GM12892 (cell line): Measurements from ENCODE around the gene PIP5K1C.

Experiments used
- DNase-seq: peaks from one replicate; pipeline ENCODE4 v3.0.0; 2011; ENCODE audit not compliant: insufficient read length
- FAIRE-seq: peaks from 2 replicates; lab custom pipeline; 2011; peaks lifted over from hg19 to GRCh38; lab: Jason Lieb, UNC
- POLR2A ChIP-seq: IDR thresholded peaks from 2 replicates; pipeline ENCODE4 v1.6.1; 2011; ENCODE audit warnings: low read depth, low read length, control low read depth
- POLR2AphosphoS5 ChIP-seq: IDR thresholded peaks from 2 replicates; pipeline ENCODE4 v1.6.1; 2011; ENCODE audit warnings: low read depth, low read length, control low read depth
- TAF1 ChIP-seq: IDR thresholded peaks from 2 replicates; pipeline ENCODE4 v1.6.1; 2011; ENCODE audit warnings: low read depth, mild to moderate bottlenecking, control low read depth, low read length, borderline replicate concordance

The PIP5K1C gene

DNA sequence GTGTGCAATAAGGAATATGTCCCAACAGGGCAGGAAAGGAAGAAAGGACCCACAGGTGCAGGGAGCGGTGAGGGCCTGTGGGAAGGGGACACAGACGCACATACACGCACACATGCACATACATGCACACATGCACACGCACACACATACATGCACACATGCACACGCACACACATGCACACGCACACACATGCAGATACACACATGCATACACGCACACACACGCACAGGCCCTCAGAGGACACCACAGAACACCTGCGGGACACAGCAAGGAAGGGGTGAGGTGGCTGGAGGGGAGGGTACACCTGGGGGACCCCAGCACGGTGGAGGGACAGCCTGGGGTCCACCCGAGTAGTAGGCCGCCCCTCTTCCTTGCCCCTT lies 12.9 kb downstream of the PIP5K1C start:
- FAIRE-seq (peak; percentile 92), DNase-seq (no peak)
- TF ChIP-seq POLR2AphosphoS5, result peak; percentile 35; the same call in 1 of the 2 replicates
- TF ChIP-seq TAF1, result no peak

DNA sequence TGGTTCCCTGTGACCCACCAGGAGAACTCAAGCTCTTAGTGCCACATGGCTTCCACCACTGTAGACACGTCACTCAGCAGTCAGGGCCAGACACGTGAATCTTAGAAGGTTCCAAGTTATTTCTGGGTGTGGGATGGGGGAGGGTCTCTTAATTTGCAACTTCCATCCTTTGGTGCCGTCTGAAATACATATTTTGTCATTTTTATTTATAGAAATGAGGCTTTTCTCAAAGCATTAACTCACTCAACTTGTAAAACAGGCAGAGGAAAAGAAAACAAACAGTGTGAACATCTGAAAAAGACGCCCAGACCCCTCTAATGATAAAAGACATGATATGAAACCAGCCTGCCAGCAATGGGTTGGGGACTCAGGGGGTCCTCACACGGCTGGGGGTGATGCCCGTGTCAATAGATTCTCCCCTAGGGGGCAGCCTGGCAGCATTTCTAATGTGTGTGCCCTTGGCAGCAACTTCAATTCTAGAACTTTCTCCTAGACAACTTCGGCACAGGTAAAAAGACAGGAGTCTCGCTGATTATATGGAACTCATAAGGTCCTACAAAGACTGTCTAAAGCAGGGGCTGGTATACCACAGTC lies 15.4 kb downstream of the PIP5K1C start:
- DNase-seq (no peak), FAIRE-seq (no peak)
- TF ChIP-seq POLR2A (no peak), POLR2AphosphoS5 (no peak), TAF1 (no peak)

DNA sequence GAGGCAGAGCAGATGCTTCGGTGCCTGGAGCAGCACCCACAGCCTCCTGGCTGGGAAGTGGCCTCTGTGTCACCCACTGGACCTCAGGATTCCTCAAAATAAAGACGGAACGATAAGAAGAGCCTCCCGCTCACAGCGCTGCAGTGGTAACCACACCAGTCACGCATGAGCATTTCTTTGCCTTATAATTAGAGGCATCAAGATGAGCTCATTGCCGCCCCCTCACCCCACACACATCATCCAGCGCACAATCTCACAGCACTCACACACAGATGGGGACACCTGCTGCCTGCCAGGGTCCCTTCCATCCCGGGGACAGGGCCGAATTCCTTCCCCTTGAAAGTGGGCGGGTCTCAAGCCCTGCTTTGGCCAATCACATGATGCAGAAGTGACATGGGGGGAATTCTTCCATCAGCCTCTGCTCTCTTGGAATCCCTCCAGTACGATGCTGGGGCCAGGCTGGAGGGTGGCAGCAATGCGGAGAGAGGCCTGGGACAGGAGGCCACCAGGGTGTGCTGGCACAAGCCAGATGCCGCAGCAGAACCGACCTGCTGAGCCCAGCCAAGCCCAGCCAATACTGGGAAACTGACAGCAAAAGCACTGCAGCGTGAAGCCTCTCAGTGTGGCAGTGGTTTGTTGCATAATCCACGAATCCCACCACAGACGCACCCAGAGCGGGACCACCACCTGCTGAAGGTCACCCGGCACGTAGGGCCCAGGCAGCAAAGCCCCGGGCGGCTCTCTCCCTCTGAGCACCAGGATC lies 16.0 kb downstream of the PIP5K1C start:
- TF ChIP-seq TAF1, result no peak
- peak; percentile 62 for TF ChIP-seq POLR2AphosphoS5
- peak; percentile 41; the same call in 1 of the 2 replicates for TF ChIP-seq POLR2A
- DNase-seq (peak; percentile 70), FAIRE-seq (peak; percentile 97)

DNA sequence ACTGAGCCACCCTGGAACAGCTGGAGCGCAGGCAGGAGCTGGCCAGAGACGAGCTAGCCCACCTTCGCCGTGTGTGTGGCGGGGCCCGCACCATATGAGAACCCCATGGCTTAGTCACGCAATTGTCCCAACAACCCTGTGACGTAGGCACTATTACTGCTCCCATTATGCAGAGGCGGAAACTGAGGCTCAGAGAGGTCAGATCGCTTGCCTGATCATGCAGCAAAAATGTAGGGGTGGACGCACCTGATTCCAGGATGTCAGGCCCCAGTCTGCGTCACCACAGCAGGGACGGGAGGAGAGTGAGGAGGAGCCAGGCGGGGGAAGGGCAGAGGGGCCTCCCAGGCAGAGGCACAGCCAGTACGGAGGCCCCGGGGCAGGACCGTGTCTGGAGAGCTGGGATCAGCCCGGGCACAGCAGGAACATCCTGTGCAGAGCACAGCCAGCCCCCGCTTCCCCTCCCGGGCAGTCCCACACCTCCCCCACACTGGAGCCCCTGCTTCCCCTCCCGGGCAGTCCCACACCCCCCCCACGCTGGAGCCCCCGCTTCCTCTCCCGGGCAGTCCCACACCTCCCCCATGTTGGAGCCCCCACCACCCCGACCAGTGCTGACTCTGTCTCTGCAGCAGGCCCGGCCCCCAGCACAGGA lies 16.7 kb downstream of the PIP5K1C start:
- peak; percentile 63 for DNase-seq
- no peak for TF ChIP-seq POLR2AphosphoS5
- no peak for FAIRE-seq

DNA sequence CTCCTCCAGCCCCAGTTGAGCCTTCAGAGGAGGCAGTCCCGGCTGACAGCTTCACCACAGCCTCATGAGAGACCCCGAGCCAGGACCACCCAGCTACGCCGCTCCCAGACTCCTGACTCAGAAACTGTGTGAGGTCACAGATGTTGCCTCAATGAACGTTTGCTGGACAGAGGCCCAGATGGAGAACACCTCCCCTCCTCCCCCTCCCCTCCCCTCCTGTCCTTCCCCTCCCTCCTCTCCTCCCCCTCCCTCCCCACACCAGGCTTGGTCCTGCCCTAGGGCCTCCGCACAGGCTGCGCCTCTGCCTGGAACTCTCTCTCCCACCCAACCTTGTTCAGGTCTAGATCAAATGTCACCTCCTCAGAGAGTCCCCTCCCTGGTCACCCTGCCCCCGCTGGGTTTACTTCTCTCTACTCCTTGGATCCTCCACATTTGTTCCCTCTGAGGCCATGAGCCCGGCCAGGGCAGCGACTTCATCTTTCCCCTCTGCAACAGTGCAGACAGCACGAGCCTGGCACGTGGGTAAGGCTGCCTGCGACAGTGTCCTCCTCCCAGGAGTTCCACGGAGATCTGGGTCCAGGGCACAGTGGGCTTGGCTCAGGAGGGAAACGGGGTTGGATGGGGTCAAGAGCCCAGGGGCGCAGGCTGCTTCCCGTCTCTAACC lies 17.4 kb downstream of the PIP5K1C start:
- no peak for DNase-seq
- TF ChIP-seq TAF1, result no peak
- no peak for TF ChIP-seq POLR2A
- no peak for TF ChIP-seq POLR2AphosphoS5
- no peak for FAIRE-seq

DNA sequence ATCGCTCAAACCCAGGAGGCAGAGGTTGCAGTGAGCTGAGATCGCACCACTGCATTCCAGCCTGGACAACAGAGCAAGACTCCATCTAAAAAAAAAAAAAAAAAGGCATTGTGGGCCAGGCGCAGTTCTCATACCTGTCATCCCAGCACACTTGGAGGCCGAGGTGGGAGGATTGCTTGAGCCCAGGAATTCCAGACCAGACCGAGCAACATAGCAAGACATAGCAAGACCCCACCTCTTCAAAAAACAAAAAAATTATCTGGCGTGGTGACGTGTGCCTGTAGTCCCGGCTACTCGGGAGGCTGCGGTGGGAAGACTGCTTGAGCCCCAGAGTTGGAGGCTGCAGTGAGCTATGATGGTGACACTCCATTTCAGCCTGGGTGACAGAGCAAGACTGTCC lies 18.0 kb downstream of the PIP5K1C start:
- FAIRE-seq, result no peak
- no peak for DNase-seq
- no peak for TF ChIP-seq TAF1
- no peak for TF ChIP-seq POLR2AphosphoS5

DNA sequence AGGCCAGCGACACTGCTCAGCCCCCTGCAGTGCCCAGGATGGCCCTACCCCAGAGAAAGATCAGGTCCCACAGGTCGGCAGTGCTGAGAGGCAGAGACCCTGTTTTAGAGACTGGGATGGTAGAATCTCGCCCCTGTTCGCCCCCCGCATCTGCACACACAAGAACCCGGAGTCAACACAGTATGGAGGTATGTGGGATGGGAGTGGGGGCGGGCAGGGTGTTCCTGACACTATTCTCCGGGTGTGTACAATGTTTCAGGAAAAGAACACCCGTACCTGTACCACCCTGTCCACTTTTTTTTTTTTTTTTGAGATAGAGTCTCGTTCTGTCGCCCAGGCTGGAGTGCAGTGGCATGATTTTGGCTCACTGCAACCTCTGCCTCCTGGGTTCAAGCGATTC lies 19.3 kb downstream of the PIP5K1C start:
- TF ChIP-seq TAF1 (no peak), POLR2A (no peak), POLR2AphosphoS5 (no peak)
- DNase-seq (no peak), FAIRE-seq (no peak)

DNA sequence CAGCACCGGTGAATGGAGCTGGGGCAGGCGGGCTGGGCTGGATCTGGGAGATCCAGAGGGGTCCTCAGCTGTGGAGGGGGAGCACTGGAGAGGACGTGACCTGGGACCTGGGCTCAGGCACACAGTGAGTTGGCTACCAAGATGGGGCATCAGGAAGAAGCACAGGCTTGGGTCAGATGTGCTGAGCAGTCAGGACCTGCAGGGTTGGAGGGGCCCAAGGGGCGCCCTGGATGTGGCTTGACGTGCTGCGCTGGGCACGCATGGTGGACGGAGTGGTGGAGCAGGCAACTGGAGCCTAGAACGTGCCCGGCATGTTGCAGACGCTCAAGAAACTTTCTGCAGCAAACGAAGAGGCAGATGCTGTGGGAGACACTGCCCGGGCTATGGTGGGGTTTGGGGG lies 20.7 kb downstream of the PIP5K1C start:
- no peak for TF ChIP-seq TAF1
- no peak for TF ChIP-seq POLR2AphosphoS5
- no peak for TF ChIP-seq POLR2A
- DNase-seq (no peak), FAIRE-seq (no peak)

DNA sequence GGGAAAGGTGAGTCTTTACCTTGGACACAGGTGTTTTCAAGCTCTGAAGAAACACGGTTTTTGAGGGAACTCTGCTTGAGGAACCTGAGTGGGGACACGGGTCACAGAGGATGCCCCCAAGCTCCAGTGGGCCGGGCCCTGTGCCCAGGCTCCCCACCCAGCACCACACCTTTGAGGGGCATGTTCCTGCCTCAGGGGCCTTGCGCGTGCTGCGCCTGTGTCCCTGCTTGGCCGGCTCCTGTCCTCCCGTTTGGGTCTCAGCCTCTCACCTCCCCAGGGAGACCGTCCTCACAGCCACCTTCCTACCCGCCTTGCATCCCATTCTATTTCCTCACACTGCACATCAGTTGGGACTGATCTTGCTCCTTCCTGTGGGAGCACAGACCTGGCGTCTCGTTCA lies 21.1 kb downstream of the PIP5K1C start:
- FAIRE-seq (no peak), DNase-seq (no peak)
- TF ChIP-seq TAF1 (no peak), POLR2A (no peak), POLR2AphosphoS5 (no peak)

DNA sequence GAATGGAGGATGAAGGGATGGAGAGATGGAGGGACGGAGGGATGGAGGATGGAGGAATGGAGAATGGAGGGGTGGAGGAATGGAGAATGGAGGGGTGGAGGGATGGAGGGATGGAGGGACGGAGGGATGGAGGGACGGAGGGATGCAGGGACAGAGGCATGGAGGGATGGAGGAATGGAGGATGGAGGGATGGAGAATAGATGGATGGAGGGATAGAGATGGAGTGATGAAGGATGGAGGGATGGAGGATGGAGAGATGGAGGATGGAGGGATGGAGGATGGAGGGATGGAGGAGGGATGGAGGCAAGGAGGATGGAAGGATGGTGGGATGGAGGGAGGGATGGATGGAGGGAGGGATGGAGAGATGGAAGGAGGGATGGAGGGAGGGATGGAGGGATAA lies 22.1 kb downstream of the PIP5K1C start:
- FAIRE-seq (no peak), DNase-seq (no peak)
- TF ChIP-seq POLR2AphosphoS5, result no peak
- TF ChIP-seq TAF1, result no peak
- TF ChIP-seq POLR2A, result no peak

DNA sequence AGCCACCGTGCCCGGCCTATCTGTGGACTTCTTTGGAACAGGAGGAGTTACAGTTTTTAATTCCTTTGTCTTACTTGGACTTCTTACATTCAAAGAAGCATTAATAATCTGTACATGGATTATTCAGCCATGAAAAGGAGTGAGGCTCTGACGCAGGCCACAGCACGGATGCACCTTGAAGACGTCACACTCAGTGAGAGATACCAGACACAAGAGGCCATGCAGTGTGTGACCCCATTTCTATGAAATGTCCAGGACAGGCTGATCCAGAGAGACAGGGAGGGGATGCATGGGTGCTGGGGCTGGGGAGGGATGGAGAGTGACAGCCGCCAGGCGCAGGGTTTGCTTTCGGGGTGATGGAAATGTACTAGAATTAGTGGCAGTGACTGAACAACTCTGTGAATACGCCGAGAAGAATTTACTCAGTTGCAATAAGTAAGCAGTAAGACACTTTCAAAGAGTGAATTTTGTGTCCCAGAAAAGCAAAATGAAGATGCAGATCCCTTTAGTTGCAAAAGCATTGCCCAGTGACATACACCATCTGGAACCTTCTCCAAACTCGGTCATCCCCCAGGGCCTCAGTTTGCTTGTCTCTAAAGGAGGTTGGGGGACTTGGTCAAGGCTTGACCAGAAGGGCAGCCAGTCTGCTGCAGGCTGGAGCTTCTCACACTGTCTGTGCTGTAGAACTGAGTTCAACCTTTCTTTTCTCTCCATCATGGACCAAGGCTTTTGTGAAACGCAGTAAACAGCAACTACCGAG lies 25.3 kb downstream of the PIP5K1C start:
- no peak for FAIRE-seq
- TF ChIP-seq TAF1 (no peak), POLR2A (no peak), POLR2AphosphoS5 (no peak)
- no peak for DNase-seq
